ENCODE results near the gene PPM1H.

DNA sequence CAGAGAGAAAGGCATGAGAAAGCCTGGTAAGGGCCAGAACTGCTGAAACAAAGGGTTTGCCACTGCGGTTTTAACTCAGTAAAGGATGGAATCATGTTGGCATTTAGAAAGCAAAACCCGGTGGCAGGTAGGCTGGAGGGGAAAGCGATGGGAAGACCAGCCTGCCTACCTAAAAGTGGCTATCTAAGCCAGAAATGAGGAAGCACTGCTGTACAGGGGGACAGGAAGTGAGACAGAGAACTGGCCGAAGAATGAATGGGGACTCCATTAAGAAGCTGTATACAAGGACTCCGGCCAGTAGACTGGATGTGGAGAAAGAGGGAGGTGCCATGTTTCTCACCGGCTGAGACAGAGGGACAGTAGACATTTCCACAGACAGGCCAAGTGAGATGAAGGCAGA lies 48.2 kb downstream of the PPM1H start:
- TF ChIP-seq, protein P1, sequence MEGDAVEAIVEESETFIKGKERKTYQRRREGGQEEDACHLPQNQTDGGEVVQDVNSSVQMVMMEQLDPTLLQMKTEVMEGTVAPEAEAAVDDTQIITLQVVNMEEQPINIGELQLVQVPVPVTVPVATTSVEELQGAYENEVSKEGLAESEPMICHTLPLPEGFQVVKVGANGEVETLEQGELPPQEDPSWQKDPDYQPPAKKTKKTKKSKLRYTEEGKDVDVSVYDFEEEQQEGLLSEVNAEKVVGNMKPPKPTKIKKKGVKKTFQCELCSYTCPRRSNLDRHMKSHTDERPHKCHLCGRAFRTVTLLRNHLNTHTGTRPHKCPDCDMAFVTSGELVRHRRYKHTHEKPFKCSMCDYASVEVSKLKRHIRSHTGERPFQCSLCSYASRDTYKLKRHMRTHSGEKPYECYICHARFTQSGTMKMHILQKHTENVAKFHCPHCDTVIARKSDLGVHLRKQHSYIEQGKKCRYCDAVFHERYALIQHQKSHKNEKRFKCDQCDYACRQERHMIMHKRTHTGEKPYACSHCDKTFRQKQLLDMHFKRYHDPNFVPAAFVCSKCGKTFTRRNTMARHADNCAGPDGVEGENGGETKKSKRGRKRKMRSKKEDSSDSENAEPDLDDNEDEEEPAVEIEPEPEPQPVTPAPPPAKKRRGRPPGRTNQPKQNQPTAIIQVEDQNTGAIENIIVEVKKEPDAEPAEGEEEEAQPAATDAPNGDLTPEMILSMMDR (IDR thresholded peaks at IDR 0.05), result no peak
- TF ChIP-seq POLR2A (IDR thresholded peaks at IDR 0.05), result no peak
